Measurements from ENCODE around the gene PHC1. TPM values are rescaled to one million over a fixed set of nuclear protein-coding genes. Genes with fewer than 3 reads are reported as not detected.
"Not testable (repeated sequence)": the region's sequence is repeated elsewhere in the genome, so short reads cannot be mapped to it uniquely, and the experiment has no call there.

Gene PHC1
- 6.5 and 8.2 TPM in 2 replicates for total RNA-seq

DNA sequence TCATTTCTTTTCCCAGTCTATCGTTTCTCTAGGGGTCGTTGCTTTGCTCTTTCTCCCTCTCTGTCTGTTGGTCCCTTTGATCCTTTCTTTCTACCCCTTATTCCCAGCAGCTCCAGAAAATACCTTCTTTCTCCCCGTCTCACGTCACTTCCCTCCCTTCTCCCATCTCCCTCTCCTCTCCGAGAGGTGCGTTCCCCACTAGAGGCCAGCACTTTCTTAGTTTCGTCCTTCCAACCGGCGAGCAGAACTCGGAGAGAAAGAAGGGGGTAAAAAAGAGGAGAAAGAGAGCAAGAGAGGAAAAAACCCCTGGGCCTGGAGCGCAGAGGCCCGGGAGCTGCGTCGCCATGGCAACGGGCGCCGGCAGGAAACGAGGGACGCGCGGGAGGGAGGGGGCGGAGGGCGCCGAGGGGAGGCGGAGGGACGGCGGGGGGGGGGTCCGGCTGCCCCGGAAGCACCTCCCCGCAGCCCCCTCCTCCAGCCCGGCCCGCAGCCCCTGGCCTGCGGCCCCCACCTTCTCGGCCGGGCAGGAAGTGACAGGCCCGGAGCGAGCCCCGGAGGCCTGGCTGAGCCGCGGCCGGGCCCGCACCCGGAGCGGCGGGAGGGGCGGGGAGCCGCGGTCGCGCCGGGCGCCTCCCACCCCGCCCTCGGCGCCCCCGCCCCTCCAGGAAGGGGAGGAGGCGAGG is at the start of gene PHC1:
TSS of gene PHC1 (plus strand) at position 477 of the 683 bp plus-strand sequence. CDS start 3,169 bp downstream, outside the sequence.
- peak; percentile 26 to 68 for DNase-seq (ENCODE audit: low read depth in 2 of 2)

DNA sequence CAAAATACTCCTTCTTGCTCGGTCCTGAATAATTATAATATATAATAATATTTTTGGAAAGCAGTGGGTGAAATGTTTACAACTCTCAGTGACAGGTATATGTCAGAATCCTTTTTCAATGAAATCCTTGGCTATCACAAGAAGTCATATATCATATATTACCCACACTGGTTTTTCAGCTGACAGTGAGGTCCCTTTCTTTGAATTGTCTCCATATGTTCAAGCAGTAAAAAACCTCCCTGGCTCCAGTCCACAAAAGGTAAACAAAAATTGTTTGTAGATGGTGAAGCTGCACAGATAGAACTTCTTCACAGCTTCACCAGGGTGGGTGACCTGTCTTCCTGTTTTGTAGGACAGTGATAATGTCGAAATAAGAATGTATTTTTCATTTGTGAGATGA is 47.9 kb upstream of the PHC1 start:
- DNase-seq (ENCODE audit: low read depth in 2 of 2): no peak

DNA sequence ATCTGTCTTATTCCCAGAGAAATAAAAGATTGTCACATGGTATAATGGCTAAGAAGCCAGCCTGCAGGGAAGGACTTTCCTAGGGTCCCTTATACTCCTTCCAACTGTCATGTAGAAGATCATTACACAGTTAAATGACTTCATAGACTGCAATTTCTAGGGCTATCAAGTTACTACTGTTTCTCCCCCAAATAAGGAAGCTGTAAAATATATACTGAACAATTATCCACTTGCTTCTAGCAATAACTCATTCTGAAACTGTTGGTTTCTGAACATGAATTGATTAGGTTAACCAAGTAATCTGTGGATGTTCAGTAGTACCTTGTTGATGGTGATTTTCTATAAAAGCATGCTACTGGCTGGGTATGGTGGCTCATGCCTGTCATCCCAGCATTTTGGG is 47.3 kb upstream of the PHC1 start:
- no peak for DNase-seq (ENCODE audit: low read depth in 2 of 2)

DNA sequence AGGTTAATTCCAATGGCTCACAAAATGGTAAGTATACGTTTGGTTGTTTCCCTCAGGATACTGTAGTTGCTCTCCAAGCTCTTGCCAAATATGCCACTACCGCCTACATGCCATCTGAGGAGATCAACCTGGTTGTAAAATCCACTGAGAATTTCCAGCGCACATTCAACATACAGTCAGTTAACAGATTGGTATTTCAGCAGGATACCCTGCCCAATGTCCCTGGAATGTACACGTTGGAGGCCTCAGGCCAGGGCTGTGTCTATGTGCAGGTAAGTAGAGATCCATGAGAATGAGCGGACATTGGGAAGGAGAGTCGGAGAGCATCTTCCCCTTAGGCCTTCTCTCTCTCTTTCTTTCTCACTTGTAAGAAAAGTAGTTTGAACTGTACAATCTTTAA is 46.5 kb upstream of the PHC1 start:
- DNase-seq (ENCODE audit: low read depth in 2 of 2): no peak

DNA sequence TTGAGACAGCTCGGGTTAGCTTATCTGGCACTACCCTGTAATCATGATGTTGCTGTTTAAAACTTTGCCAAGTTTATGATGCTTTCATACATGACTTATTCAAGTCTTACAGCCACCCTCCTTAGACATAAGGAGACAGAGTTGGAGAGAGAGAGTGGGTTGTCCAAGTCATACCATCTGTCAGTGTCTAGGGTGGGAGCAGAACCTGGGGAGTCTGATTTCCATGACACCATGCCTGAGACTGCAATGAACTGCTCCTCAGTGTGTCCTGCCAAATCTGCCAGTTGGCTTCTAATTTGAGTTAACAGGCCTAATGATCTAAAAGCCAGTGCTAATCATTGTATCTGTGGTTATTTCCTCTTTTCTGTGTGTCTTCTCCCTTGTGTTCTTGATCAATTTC is 43.7 kb upstream of the PHC1 start:
- no peak for DNase-seq (ENCODE audit: low read depth in 2 of 2)

DNA sequence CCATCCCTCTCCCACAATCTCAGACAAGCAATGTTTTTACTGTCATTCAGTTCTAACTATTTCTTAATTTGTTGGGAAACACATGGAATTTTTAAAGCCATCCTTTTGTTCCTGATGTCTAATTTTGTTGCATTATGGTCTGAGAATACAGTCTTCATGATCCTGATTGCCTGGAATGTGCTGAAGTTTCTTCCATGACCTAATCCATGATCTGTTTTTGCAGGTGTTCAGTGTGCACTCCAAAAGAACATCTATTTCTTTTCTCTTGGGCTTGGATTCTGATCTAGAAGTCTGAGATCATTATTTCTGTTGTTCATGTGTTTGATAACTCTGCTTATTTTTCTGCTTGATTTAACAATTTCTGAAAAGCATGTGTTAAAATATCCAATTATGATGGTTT is 43.2 kb upstream of the PHC1 start:
- no peak for DNase-seq (ENCODE audit: low read depth in 2 of 2)

DNA sequence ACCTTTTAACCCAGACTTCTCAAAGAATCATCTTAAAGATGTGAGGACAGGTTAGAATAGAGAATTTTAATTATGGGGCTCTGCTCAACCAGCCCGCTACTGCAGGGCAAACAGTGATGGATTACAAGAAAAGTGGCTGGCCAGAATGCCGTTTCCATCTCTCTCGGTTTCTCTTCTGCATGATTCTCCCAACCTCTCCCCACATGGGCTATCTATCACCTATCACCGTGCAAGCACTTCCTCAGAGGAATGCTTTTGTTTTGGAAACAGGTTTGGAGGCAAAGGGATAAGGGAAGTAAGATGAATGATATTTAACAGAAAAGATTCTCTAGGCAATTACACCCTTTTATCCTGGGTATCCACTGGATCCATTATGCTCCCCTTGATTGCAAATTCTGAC is 37.4 kb upstream of the PHC1 start:
- DNase-seq (ENCODE audit: low read depth in 2 of 2): no peak

DNA sequence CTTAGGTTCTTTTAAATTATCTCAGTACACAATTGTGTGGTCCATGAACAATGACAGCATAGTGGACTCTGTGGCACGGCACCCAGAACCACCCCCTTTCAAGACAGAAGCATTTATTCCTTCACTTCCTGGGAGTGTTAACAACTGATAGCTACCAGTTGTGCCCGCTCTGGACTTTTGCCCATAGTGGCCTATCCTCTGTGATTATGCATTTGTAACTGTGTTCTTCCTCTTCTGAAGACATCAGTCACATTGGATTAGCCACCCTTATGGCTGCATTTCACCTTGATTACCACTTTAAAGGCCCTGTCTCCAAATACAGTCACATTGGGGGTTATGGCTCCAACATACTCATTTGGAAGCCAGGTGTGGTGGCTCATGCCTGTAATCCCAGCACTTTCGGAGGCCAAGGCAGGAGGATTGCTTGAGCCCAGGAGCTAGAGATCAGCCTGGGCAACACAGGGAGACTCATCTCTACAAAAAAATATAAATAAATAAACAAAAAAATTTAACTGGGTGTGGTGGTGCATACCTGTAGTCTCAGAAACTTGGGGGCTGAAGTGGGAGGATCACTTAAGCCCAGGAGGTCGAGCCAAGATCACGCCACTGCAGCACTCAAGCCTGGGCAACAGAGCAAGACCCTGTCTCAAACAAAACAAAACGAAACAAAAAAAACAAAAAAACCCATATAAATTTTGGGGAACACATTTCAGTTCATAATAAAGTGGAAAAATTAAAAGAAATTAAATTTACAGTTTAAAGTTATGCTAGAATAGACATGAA is 27.6 kb upstream of the PHC1 start:
- no peak for DNase-seq (ENCODE audit: low read depth in 2 of 2)

DNA sequence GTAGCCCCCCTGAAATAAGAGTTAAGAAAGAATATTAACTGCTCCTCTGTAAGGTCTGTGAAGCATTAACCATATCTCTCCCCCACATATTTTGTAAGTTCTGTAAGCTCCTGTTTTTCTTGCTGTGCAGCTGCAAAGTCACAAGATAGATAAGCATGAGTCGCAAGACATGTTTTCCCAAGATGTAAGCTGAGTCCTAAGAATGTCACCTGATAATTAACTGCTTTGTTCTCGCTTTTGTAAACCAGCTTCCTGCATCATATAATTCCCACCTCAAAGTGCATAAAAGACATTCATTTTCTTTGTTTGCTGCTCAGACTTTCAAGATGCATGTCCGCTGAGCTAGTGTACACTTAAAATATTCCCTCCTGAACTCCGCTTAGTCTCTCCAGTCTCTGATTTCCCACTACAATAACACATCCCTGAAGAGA is 27.0 kb upstream of the PHC1 start:
- DNase-seq (ENCODE audit: low read depth in 2 of 2): no peak

DNA sequence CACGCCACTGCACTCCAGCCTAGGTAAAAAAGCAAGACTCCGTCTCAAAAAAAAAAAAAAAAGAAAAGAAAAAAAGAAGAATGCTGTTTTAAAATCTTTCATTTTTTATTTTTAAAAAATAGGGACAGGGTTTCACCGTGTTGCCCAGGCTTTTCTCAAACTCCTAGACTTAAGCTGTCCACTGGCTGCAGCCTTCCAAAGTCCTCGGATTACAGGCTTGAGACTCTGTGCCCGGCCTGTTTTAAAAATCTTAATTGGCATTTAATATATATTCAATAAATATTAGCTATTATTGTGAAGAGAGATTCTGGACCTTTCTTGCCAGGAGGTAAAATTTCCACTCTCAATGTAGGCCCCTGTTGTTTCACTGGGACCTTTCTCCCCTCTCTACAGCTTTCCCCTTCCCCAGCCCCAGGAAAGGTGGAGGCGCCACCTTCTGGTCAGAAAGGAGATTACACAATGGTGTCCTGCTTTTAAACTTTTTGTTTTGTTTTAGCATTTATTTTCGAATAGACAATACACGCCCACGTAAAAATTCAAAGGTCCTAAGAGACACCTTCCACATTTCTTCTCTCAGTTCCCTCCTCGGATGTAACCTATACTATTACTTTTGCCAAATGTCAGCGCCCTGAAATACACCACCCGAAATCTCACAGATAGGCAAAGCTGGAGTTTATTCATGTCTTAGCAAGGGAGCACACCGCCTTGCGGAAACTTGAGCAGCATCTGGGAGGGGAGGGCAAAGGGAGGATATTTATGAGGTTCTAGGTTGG is 23.8 kb upstream of the PHC1 start:
- DNase-seq (ENCODE audit: low read depth in 2 of 2): peak in 1 of 2 donors; percentile 42

DNA sequence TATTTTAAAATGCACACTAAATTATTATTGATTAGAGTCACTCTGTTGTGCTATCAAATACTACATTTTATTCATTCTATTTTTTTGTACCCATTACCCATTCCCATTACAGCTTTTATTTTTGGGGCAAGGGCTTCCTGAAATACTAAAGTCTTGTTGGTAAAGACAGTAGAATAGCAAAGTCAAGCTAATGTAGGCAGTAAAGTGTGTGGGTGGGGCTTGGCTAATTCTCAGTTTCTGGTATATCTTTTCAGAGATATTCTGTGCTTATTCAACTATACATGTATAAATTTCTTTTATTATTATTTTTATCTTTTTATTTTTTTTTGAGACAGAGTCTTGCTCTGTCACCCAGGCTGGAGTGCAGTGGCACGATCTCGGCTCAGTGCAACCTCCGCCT is 22.3 kb upstream of the PHC1 start:
- no peak for DNase-seq (ENCODE audit: low read depth in 2 of 2)

DNA sequence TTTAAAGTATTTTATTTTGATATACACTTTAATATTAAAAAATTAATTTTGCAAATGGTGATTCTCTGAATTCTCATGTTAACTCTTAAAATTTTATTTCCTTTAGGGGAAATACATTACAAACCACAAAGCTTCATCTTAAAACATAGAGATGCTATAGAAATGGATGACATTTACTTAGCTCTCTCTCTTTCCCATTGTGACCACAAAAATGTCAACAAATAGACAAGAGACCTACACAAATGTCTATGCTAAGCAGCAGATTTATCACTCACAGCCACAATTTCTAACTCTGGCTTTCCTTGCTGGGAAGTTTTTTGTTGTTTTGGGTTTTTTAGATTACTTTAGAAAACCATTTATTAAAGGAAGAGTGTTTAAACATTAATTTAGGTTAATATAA is 19.9 kb upstream of the PHC1 start:
- DNase-seq (ENCODE audit: low read depth in 2 of 2): no peak

DNA sequence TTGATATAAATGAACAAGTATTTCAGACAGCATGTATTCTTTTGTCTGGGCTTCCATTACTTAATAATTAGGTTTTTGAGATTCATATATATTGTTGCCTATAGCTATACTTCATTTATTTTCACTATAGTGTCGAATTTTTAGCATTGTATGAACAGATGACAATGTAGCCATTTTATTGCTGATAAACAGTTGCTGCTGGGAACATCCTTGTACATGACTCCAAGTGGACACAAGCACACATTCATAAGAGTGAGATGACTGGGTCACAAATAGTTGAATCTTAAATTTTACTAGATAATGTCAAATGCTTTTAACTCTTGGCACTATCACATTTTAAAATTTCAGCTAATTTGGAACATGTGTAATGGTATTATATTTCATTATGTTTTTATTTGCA is 19.3 kb upstream of the PHC1 start:
- no peak for DNase-seq (ENCODE audit: low read depth in 2 of 2)

DNA sequence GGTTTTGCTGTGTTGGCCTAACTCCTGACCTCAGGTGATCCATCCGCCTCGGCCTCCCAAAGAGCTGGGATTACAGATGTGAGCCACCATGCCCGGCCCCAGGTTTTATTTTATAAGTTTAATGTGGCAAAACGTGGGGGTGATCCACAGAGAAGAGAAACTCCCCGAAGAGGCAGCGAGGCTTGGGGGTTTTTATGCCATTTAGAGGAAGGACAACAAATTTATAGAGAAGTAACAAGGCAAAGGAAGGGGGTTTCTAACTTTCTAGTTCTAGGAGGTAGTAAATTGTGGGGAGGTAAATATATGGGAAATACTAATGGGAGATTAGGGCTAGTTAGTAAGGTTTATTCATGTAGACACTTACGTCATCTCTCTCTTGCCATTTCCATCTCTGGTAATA is 17.2 kb upstream of the PHC1 start:
- no peak for DNase-seq (ENCODE audit: low read depth in 2 of 2)

DNA sequence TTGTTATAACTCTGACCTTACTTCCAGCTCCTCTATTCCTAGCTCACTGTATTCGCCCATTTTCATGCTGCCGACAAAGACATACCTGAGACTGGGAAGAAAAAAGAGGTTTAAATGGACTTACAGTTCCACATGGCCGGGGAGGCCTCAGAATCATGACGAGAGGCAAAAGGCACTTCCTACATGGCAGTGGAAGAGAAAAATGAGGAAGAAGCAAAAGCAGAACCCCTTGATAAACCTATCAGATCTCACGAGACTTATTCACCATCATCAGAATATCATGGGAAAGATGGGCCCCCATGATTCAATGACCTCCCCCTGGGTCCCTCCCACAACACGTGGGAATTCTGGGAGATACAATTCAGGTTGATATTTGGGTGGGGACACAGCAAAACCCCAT is 14.5 kb upstream of the PHC1 start:
- DNase-seq (ENCODE audit: low read depth in 2 of 2): no peak

DNA sequence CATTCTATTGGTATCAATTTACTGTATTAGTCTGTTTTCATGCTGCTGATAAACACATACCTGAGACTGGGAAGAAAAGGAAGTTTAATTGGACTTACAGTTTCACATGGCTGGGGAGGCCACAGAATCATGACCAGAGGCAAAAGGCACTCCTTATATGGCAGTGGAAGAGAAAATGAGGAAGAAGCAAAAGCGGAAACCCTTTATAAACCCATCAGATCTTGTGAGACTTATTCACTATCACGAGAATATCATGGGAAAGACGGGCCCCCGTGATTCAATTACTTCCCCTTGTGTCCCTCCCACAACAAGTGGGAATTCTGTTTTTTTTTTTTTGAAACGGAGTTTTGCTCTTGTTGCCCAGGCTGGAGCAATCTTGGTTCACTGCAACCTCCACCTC is 11.6 kb upstream of the PHC1 start:
- not testable (repeated sequence) for DNase-seq (ENCODE audit: low read depth in 2 of 2)

DNA sequence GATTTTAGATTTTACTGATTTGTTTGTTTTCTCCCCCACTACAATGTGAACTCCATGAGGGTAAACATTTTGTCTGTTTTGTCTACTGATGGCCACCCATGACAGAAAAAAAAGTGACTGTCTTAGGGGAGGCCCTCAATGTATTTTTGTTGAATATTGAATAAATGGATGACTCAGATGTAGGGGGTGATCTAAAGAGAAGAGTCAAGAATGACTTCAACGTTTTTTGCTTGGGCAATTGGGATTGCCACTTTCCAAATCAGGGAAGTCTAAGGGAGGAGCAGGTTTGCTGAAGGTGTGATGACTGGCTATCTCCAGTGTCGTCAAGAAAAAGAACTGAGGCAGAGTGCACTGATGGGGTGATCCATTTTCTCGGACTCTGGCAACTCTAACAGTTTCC is 10.7 kb upstream of the PHC1 start:
- DNase-seq (ENCODE audit: low read depth in 2 of 2): no peak

DNA sequence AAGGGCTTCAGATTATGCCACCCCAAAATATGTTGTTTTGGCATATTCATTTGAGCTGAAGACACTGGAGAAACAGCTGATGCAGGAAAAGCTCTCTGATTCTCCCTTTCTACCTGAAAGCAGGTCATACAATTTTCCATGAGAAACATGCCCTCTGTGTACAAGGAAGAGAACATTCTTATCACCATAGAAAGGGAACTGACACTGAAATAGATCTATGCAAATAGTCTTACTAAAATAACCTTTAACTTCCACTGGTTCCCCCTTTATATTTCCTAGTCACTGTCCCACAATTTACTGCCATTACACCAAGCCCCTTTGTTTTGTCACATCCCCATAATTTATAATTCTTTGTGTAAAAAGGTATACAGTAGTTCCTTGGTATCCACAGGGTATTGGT is 9.6 kb upstream of the PHC1 start:
- DNase-seq (ENCODE audit: low read depth in 2 of 2): no peak

DNA sequence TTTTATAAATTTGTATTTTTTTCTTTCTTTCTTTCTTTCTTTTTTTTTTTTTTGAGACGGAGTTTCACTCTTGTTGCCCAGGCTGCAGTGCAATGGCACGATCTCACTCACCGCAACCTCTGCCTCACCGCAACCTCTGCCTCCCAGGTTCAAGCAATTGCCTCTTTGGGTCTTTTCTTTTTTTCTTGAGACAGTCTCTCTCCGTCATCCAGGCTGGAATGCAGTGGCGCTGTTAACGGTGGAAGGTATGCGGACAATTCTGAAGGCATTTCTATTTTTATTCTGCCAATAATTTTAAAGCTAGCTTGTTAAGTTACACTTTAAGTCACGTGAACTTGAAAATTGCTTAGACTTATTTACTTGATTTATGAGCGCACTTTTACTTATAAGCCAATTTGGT is 8.8 kb upstream of the PHC1 start:
- no peak for DNase-seq (ENCODE audit: low read depth in 2 of 2)

DNA sequence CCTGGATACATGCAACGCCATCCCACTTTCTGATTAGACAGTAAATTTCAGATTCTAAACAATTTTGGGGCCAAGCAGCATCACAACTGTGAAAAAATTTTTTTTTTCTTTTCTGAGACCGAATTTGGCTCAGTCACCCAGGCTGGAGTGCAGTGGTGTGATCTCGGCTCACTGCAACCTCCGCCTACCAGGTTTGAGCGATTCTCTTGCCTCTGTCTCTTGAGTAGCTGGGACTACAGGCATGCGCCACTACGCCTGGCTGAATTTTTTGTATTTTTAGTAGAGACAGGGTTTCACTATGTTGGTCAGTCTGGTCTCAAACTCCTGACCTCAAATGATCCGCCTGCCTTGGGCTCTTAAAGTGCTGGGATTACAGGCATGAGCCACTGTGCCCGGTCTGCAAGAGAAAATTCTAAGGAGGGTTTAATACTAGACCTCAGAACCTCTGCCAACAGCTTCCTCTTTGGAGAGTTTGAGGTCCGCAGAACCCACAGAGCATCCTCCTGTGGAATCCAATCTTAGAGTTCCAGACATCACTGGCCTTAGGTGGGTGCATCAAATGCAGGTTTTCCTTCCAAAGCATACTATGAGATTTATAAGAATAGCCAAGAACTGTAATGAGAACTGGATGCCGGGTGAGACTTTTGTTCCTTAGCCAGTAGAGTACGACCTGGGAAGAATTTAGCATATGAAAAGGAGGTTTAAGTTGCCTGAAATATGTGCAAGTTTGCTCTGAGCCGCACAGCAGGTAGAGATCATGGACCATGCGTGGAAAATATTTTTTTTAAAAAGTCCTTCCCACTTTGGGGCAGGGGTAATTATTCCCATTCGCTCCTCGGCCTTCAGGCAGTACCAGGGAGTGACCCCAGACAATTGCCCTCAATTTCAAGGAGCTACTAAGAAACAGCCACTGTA is 7.8 kb upstream of the PHC1 start:
- no peak for DNase-seq (ENCODE audit: low read depth in 2 of 2)

DNA sequence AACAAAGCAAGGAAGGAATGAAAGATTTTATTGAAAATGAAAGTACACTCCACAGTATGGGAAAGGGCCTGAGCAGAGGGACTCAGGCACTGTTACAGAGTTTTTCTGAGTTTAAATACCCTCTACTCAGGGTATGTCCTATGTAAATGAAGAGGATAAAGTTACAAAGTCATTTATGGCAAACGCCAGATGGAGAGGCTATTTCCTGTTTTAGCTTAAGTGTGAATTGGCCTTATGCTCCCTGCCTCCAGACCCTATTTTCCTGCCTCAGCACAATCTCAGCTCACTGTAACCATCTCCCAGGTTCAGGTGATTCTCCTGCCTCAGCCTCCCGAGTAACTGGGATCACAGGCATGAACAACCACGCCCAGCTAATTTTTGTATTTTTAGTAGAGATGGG is 6.8 kb upstream of the PHC1 start:
- no peak for DNase-seq (ENCODE audit: low read depth in 2 of 2)

All from dermis microvascular lymphatic vessel endothelial cell (primary cell).